A549 treated with Mapracorat at 1 μM for 4 hours (cell line): ENCODE data around the gene TFPT. TPM values are rescaled to one million over a fixed set of nuclear protein-coding genes. Genes with fewer than 3 reads are reported as not detected.

Experiments used
- total RNA-seq: library from RNA; stranded (reverse); fragments of 200-300 nt; extraction: Qiagen RNA extraction; gene quantifications from 5 replicates; pipeline ENCODE4 v1.2.3, GENCODE V29; 2022

Gene TFPT
- total RNA-seq, result 19.7 to 25.6 TPM (median 21.8 TPM) in 5 replicates

GRCh38 chr19:54115109-54116063 lies at the start of gene TFPT, which contains the start of gene PRPF31:
TSS of gene TFPT (minus strand) at chr19:54115657. CDS start at chr19:54115269, 388 bp downstream.
TSS of gene PRPF31 (plus strand) at chr19:54115754. CDS start at chr19:54118279, 2,525 bp downstream.

GRCh38 chr19:54159352-54160181 lies 44.1 kb upstream of the TFPT start, which contains the start of gene LENG1:
TSS of gene LENG1 (minus strand) at chr19:54159721. CDS start at chr19:54159695, 26 bp downstream.

GRCh38 chr19:54137699-54138488 lies 22.4 kb upstream of the TFPT start, which contains the start of gene CNOT3:
TSS of gene CNOT3 (plus strand) at chr19:54137762. CDS start at chr19:54142979, 5,217 bp downstream.

GRCh38 chr19:54102421-54103169 lies 12.9 kb downstream of the TFPT start, which contains the start of gene NDUFA3:
TSS of gene NDUFA3 (plus strand) at chr19:54102855. CDS start at chr19:54102879, 24 bp downstream.

GRCh38 chr19:54100561-54100960 lies 14.9 kb downstream of the TFPT start, which contains the start of gene OSCAR:
TSS of gene OSCAR (minus strand) at chr19:54100803. CDS start at chr19:54100792, 11 bp downstream.

GRCh38 chr19:54081032-54081431 lies 34.4 kb downstream of the TFPT start, which contains the start of gene TARM1:
TSS of gene TARM1 (minus strand) at chr19:54081365. CDS start at chr19:54081340, 25 bp downstream.

GRCh38 chr19:54063350-54064116 lies 51.9 kb downstream of the TFPT start, which contains the start of gene VSTM1:
TSS of gene VSTM1 (minus strand) at chr19:54063897. CDS start at chr19:54063777, 120 bp downstream.

Other genes with a start within 250 kb of the TFPT start
- gene MYADM, start 247.8 kb downstream of the TFPT start, total RNA-seq, result 219 to 339 TPM (median 280 TPM) in 5 replicates
- gene PRKCG, start 233.5 kb downstream of the TFPT start, total RNA-seq, result 3.8 to 7.2 TPM (median 6.5 TPM) in 5 replicates
- gene CACNG7, start 206.4 kb downstream of the TFPT start, total RNA-seq, result 5.5 to 9.3 TPM (median 8.6 TPM) in 5 replicates
- gene CACNG8, start 152.7 kb downstream of the TFPT start, total RNA-seq, result 0.73 to 1.2 TPM (median 0.93 TPM) in 5 replicates
- gene CACNG6, start 124.0 kb downstream of the TFPT start, total RNA-seq, result 9.3 to 13.4 TPM (median 12.4 TPM) in 5 replicates
- 0.52 to 0.83 TPM (median 0.57 TPM) in 4 of 5 replicates, not detected in the other for gene VSTM1, start 51.8 kb downstream of the TFPT start, total RNA-seq
- not detected in 5 replicates for gene TARM1, start 34.3 kb downstream of the TFPT start, total RNA-seq
- 0.22 to 0.33 TPM (median 0.30 TPM) in 5 replicates for gene OSCAR, start 14.9 kb downstream of the TFPT start, total RNA-seq
- gene NDUFA3, start 12.8 kb downstream of the TFPT start, total RNA-seq, result 208 to 255 TPM (median 222 TPM) in 5 replicates
- 107 to 118 TPM (median 115 TPM) in 5 replicates for gene PRPF31, start 97 bp upstream of the TFPT start, total RNA-seq
- 52.7 to 66.3 TPM (median 62.4 TPM) in 5 replicates for gene CNOT3, start 22.1 kb upstream of the TFPT start, total RNA-seq
- 6.6 to 8.4 TPM (median 7.9 TPM) in 5 replicates for gene LENG1, start 44.1 kb upstream of the TFPT start, total RNA-seq
- 0.76 to 1.1 TPM (median 0.80 TPM) in 5 replicates for gene TMC4, start 57.5 kb upstream of the TFPT start, total RNA-seq
- 111 to 158 TPM (median 145 TPM) in 5 replicates for gene MBOAT7, start 73.9 kb upstream of the TFPT start, total RNA-seq
- 76.6 to 127 TPM (median 124 TPM) in 5 replicates for gene TSEN34, start 75.7 kb upstream of the TFPT start, total RNA-seq
- 2,104 to 2,641 TPM (median 2,212 TPM) in 5 replicates for gene RPS9, start 85.2 kb upstream of the TFPT start, total RNA-seq
- gene LILRB3, start 107.3 kb upstream of the TFPT start, total RNA-seq, result 0.11 to 0.20 TPM (median 0.15 TPM) in 5 replicates
- 0.08 to 0.09 TPM in 2 of 5 replicates, not detected in the others for gene LILRA6, start 127.1 kb upstream of the TFPT start, total RNA-seq
- not detected in 5 replicates for gene LILRB5, start 141.6 kb upstream of the TFPT start, total RNA-seq
- gene LILRB2, start 165.5 kb upstream of the TFPT start, total RNA-seq, result 0.05 to 0.26 TPM (median 0.11 TPM) in 5 replicates
- not detected in 5 replicates for gene LILRA5, start 197.5 kb upstream of the TFPT start, total RNA-seq
- gene LILRA4, start 223.5 kb upstream of the TFPT start, total RNA-seq, result not detected in 5 replicates
- gene LAIR1, start 249.3 kb upstream of the TFPT start, total RNA-seq, result not detected in 5 replicates